Skeletal muscle cell (primary cell): Measurements from ENCODE around the gene ZSWIM6.
"Not testable (repeated sequence)": the region's sequence is repeated elsewhere in the genome, so short reads cannot be mapped to it uniquely, and the experiment has no call there.

Experiments used
- DNase-seq: peaks from one replicate; pipeline ENCODE4 v3.0.0-alpha.2; 2010; ENCODE audit warnings: low read depth
- H3K4me3 ChIP-seq: 2 replicates; pipeline ENCODE4 v1.5.1; 2011; ENCODE audit warnings: low read depth, mild to moderate bottlenecking, control low read depth, low read length, moderate library complexity

ZSWIM6 gene

DNA sequence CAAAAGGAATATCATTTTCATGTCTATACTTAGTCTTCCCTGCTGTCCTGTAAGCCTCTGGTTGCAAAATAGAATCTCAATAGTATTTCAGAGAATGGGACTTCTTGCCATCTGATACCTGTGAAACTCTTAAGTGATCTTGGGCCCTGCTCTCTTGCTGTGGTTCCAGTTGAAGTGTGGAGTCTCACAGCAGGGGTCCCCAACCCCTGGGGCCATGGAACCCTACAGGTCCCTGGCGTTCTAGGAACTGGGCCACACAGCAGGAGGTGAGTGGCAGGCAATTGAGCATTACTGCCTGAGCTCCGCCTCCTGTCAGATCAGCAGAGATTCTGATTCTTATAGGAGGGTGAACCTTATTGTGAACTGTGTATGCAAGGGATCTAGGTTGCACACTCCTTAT lies 65.9 kb downstream of the ZSWIM6 start:
- no peak overlapping the region for H3K4me3 ChIP-seq
- no peak for DNase-seq

GRCh38 chr5:61398440-61398839 lies 66.4 kb downstream of the ZSWIM6 start:
- DNase-seq = no peak

GRCh38 chr5:61399679-61400078 lies 67.6 kb downstream of the ZSWIM6 start:
- H3K4me3 ChIP-seq = no peak overlapping the region
- no peak for DNase-seq

More at GRCh38 chr5:61398440-61398839, 66.4 kb downstream of the ZSWIM6 start:
- no peak overlapping the region for H3K4me3 ChIP-seq

DNA sequence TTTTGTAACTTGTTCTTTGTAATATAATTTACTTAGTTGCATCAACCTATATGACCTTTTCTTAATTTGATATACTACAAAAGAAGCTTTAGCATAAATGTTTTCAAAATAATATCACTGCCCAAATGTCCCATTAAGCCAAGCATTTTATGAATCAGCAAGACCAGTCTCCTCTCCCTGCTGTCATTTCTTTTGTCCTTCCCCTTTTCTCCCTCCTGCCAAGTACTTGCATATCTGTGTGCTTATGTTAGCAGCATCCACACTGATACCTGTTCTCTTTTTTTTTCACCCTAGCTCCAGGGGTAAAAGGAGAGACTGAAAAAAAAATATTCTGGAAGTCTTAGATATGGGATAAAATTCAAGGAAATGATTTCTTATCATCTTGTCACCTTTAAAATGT lies 69.7 kb downstream of the ZSWIM6 start:
- no peak for DNase-seq
- H3K4me3 ChIP-seq = no peak overlapping the region

GRCh38 chr5:61402244-61402823 lies 70.3 kb downstream of the ZSWIM6 start:
- no peak for DNase-seq
- H3K4me3 ChIP-seq = no peak overlapping the region

- no peak for DNase-seq
- no peak overlapping the region for H3K4me3 ChIP-seq
Measured at GRCh38 chr5:61402970-61403900, 71.2 kb downstream of the ZSWIM6 start.

DNA sequence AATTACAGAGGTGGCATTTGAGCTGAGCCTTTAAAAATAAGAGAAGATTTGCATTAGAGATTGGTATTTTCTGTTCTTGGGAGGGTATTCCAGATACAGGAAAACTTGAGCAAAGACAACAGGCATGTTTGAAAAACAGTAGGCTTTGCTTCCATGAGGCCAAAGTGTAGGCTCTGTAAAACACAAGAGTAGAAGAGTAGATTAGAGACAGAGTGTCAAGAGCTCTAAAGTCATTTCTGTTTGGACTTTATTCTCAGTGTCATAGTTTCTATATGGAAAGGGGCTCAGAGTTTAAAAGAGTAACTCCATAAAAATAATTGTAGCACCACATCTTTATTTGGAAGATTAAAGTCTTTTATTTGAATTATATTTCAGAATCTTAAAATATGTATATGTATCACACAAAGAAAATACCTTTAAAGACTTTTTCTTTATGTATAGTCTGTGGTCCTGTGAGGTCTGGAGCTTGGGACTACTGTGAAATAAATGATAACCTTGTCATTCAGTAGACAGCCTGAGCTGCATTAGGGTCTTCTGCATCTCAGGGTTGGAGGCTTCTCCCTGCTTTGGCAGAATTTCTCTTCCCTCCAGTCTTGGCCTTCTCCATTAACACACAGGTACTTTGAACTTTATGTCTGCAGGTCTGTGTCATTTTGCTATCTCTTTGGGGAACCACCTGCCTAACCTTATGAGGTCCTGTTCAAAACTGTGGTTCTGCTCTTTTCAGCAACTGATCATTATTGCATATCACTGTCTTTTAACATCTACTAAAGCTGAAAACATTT lies 73.6 kb downstream of the ZSWIM6 start:
- no peak for DNase-seq
- H3K4me3 ChIP-seq = no peak overlapping the region

DNA sequence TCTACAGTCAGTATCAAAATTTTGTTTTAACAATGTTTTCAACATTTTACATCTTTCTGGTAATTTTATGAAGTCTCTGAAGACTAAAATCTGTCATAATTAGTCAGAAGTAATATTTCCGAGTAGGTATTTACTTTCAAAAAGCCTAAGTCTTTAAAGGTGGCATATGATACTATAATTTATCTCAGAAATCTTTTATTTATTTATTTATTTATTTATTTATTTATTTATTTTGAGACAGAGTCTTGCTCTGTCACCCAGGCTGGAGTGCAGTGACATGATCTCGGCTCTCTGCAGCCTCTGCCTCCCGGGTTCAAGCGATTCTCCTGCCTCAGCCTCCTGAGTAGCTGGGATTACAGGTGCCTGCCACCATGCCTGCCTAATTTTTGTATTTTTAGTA lies 74.4 kb downstream of the ZSWIM6 start:
- not testable (repeated sequence) for H3K4me3 ChIP-seq, DNase-seq

DNA sequence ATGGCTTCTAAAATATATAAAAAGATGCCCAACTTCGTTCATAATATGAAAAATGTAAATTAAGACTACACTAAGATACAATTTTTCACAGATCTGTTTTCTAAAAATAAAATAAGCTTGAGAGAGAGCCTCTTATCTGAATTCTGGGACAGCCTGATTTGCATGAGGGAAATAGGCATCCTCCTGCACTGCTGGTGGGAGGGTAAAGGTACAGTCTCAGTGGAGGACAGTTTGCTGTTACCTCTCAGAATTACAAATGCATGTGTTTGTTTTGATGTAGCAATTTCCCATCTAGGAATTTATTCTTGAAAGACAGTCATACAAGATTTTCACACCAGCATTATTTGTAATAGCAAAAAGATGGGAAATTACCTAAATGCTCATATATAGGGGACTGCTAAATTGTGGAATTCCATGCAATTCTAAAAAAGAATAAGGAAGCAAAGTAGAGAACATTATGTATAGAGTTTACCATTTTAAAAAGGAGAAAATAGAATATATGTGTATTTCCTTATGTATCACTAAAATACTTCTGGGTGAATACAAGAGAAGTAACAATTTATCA lies 75.7 kb downstream of the ZSWIM6 start:
- no peak for DNase-seq
- no peak overlapping the region for H3K4me3 ChIP-seq

- peak; percentile 98 for DNase-seq
- H3K4me3 ChIP-seq = peak overlapping the region; percentile 12
Measured at GRCh38 chr5:61408476-61409168, 76.6 kb downstream of the ZSWIM6 start.

- no peak overlapping the region for H3K4me3 ChIP-seq
- peak; percentile 90 for DNase-seq
Measured at GRCh38 chr5:61409568-61409967, 77.5 kb downstream of the ZSWIM6 start.

DNA sequence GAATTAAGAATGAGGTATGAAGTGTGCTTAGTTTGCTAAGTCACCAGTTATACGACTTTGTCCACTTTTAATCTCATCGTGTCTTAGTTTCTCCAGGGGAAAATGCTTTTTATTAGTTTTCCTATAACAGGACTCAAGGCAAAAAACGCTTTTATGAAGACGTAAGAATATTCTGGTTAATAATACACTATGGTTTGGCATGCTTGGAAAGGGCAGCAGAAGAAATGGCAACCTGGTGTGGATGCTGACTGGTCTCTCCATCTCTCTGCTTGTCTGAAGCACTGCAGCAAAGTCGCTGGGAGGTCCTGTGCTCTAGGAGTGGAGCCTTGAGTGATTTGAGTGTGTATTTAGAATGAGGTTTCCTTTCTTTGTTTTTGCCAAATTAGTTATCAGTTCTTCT lies 78.8 kb downstream of the ZSWIM6 start:
- DNase-seq = no peak
- no peak overlapping the region for H3K4me3 ChIP-seq

GRCh38 chr5:61412361-61412760 lies 80.3 kb downstream of the ZSWIM6 start:
- H3K4me3 ChIP-seq = no peak overlapping the region

GRCh38 chr5:61413205-61413604 lies 81.1 kb downstream of the ZSWIM6 start:
- DNase-seq, H3K4me3 ChIP-seq: not testable (repeated sequence)

More at GRCh38 chr5:61412361-61412760, 80.3 kb downstream of the ZSWIM6 start:
- DNase-seq = no peak

- no peak overlapping the region for H3K4me3 ChIP-seq
- no peak for DNase-seq
Measured at GRCh38 chr5:61414806-61415205, 82.7 kb downstream of the ZSWIM6 start.

DNA sequence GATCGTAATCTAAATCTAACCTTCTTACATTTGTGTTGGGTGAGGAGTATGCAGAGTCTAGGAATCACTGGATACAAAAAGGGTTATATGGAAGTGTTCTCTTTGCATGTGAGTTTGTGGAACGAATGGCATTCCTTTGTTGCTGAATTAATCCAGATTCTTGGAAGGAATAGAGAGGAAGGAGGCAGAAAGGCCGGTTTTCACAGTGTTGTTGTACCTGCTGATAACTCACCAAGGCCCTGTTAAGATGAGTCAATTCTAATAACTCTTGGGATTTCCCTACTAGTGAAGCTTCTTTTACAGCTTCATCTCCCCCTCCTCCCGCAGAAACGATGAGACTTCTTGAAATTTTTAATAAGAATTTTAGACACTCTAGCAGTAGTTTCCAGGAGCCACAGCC lies 84.0 kb downstream of the ZSWIM6 start:
- DNase-seq = no peak
- no peak overlapping the region for H3K4me3 ChIP-seq

GRCh38 chr5:61416420-61416819 lies 84.4 kb downstream of the ZSWIM6 start:
- no peak for DNase-seq
- no peak overlapping the region for H3K4me3 ChIP-seq

GRCh38 chr5:61417340-61417739 lies 85.3 kb downstream of the ZSWIM6 start:
- DNase-seq = no peak
- H3K4me3 ChIP-seq = no peak overlapping the region

DNA sequence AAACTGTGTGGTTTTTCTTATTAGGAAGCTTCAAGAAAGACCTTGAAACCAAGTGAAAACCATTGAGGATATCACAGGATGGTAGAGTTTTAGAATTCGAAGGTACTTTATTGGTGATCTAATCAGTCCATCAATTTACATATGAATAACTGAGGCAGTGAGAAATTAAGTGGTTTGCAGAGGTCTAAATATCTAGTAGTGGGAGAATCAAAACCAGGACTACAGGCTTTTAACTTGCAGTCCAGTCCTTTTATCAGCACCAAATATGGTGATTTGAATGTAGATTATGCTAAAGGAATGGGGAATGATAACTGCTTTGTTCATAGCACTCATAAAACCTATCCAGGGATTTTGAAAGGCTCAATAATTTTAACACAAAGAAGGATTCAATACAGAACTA lies 85.8 kb downstream of the ZSWIM6 start:
- DNase-seq = no peak
- no peak overlapping the region for H3K4me3 ChIP-seq
